ENCODE data around the gene UNC13C.

The UNC13C gene

GRCh38 chr15:54026891-54027290, 48.6 kb downstream of the UNC13C start:
- no peak for DNase-seq

DNA sequence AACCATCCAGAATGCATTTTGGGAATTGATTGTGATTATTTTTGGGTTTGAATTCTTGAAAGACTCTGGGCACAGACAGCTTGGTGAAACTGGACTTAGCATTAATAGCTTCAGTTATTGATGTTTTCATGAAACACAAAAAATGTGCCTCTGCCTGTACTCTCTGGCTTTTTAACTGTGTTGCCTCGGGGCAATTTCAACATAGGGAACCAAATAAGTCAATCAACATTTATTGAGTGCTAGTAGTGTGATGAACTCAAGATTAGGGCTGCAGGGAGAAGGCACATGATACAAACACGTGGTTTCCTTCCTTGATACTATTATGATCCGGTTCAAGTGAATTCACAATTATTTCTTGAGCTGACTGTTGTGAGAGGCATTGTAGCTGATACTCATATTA, 50.8 kb downstream of the UNC13C start:
- no peak for DNase-seq

GRCh38 chr15:54032066-54032465, 53.8 kb downstream of the UNC13C start:
- no peak for DNase-seq

- no peak for DNase-seq
Observed at GRCh38 chr15:54033356-54033860, 55.2 kb downstream of the UNC13C start.

- no peak for DNase-seq
Observed at GRCh38 chr15:54033869-54034458, 55.7 kb downstream of the UNC13C start.

- no peak for DNase-seq
Observed at GRCh38 chr15:54035616-54036015, 57.4 kb downstream of the UNC13C start.

DNA sequence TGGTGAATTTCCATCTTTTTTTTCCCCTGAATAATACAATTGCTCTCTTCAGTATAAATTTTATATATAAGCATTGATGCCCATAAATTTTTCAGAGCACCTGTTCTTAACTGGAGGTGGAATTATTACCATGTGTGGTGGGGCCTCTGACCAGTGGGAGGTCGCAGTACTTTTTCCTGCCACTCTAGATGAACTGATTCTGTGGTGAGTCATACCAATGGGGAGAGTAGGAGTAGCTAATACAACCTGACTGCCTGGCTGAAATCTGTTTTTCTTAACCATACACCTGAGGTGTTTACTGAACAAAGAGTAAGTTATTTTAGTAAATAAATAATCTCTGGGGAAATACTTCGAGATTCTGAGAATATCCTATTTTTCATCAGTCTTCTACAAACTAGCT, 67.2 kb downstream of the UNC13C start:
- DNase-seq = no peak

DNA sequence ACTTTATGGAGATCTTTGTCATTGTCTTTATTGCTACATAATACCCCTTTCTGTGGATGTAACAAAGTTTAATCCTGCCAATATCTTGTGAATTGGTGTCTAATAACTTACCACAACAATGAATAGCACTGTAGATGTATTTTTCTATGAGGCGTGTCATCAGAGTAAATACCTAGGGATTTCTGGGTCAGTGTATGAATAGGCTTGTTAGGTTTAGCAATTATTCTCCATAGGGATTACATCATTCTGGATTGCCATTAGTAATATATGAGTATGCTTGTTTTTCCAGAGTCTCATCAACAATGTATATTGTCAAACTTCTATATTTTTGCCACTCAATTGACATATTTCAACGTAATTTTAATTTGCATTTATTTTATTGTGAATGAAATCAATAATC, 67.9 kb downstream of the UNC13C start:
- no peak for DNase-seq

DNA sequence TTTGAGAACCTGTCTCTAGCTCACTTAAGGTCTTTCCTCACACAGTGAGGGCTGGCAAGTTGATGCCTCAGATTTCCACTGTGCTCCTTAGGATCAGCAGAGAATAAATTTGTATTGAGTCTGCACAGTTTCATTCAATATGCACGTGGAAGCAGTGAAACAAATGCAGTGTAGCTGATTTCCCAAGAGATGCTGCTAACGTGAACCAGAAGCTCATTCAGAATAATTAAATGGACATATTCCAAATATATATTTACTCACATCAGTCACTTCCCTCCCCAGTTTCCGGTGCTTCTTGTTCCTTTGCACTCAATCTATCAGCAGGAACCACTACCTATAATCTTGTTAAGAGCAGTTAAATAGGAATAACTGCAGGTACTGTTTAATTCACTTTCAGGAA, 86.1 kb downstream of the UNC13C start:
- no peak for DNase-seq

- no peak for DNase-seq
Observed at GRCh38 chr15:54066403-54066802, 88.2 kb downstream of the UNC13C start.

DNA sequence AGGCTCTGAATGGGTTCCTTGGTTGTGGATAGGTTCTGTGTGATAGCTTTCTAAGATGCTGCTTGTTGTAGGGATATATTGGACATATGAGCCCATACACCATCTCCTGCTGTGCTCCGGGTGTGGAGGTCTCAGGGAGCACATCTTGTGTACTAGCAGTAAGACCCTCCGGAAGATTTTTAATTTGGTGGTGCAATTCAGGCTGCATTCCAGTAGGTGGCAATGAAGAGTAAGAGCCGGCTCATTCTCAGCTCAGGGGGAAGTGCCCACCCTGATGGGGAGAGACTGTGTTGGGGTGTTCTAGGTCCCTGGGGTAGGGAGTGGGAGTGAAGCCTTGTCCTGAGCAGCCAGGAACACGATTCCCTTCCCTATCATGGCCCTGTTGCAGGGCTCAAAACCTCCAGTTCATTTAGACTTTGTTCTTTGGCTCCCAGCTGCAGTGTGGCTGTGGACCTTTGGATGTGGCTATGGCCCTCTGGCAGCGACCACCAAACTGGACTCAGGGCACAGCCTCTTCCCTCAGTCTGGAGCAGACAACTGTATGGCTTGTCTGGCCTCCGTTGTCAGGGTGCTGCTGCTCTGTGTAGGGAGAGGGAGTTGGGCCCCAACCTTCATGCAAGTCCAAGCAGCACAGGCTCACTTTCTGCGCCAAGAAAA, 104.7 kb downstream of the UNC13C start:
- no peak for DNase-seq

- DNase-seq = no peak
Observed at GRCh38 chr15:54083501-54083900, 105.3 kb downstream of the UNC13C start.

DNA sequence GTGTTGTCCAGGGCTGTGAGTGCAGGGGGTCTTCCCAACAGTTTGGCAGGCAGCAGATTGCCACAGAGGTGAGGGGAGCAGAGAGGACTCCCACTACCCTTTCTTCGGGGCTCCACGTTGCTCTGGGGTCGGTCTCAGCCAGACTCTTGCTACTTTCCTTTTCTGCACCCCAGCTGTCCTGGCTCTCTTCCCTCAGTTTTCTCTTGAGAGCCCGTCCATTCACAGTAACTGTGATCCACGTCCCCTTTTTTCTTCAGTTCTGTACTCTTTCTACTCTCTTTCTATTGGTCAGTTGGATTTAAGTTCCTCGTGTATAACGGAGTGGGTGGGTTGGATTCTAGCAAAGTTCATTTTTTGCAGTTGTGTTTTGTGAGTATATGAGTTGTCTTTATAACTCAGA, 105.8 kb downstream of the UNC13C start:
- no peak for DNase-seq

DNA sequence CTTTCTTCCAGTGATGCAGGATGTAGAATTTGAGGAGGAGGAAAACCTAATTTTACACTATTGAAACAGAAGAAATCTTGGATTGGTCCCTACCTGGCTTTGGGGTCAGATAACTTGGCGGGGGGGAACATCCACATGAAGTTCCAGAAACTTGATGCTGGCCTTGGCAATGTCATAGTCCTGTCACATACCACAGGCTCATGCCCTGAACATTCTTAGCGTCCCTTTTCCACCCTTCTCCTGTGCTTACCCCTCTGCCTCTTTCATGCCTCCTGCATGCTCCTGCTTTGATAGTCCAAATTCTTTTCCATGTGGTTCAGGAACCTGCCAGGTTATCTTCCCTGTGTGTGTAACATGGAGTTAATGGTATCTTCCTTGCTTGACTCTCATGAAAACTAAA, 110.6 kb downstream of the UNC13C start:
- DNase-seq = no peak

DNA sequence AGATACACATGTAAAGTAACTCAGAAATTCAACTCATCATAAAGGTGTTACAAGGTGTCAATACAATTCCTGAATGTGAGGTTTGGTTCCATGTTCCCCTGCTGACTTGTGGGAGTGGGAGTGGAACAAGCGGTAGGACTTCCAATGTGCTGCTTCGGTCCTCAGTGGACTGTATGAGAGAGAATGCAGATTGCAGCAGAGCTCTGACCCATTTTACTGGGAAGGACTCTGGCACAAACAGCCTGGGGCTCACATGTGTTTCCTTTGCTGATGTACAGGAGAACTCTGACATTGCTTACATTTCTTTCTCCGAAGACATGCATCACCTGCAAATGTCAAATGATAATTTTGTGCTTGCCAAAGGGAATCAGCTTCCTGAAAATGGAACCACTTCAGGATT, 111.5 kb downstream of the UNC13C start:
- no peak for DNase-seq

GRCh38 chr15:54091651-54092050, 113.4 kb downstream of the UNC13C start:
- no peak for DNase-seq

DNA sequence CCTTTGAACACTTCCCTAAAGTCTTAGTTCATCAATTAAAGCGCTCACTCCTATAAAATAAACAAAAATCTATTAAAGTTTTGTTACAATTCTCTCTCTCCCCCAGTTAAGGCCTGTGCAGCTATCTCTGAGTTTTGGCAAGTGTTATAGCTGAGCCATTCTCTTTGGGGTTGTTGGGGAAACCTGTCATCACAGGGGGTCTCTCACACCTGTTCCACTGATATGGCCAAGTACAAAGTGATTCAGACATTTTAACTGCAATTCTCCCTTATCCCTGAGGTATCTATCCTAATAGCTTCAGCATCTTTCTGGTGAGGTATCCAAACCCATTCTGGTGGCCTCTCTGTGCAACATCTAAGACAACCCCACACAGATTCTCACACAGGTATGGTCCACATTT, 116.4 kb downstream of the UNC13C start:
- DNase-seq = no peak

DNA sequence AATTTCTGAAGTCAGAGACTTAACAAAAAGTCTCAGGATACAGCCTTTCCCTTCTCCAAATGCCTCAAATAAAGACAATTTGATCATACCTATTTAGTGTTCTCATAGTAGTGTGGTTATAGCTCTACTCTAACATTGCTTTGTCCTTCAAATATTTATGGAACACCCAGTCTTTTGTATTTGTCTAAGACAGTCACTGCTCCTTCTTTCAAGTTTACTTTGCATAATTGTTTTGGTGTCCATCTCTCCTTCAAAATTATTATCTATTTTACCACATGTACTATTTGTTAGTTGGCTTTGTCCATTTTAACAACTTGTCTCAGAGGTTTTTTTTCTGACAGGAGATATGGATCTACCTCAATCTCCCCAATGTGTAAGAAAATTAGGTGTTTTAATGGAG, 118.8 kb downstream of the UNC13C start:
- no peak for DNase-seq

GRCh38 chr15:54099010-54099409, 120.8 kb downstream of the UNC13C start:
- DNase-seq = no peak

- no peak for DNase-seq
Observed at GRCh38 chr15:54101664-54102270, 123.5 kb downstream of the UNC13C start.

DNA sequence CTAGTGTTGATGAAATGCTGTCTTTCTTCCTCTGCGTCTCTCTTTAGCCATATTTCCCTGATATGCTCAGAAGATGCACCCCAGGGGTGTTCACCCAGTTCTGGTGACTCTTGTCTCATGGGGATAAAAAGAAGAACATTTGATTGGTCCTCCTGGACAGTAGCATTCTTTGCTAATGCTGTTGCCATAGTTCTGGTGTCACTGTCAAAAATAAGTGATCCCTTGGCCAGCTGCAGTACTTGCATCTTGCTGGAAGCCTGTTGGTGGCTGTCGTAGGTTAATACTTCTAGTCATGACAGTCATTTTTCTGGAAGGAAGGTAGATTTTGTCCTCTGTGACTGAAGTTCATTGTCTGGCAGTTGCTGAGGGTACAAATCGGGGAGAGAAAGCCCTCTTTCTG, 124.5 kb downstream of the UNC13C start:
- DNase-seq = no peak

DNA sequence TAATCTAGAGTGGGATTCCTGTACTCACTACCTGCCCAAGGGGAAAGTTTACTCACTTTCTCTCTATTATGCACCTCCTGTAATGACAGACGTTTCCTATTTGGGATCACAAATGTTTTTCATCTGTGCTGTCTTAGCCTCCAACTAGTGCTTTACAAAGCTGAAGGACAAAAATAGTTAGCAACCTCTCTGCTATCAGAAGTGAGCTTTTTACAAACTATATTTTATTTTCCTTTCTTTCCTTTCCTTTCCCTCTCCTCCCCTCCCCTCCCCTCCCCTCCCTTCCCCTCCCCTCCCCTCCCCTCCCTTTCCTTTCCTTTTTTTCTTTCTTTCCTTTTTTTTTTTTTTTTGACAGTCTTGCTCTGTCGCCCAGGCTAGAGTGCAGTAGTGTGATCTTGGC, 130.8 kb downstream of the UNC13C start:
- no peak for DNase-seq

DNA sequence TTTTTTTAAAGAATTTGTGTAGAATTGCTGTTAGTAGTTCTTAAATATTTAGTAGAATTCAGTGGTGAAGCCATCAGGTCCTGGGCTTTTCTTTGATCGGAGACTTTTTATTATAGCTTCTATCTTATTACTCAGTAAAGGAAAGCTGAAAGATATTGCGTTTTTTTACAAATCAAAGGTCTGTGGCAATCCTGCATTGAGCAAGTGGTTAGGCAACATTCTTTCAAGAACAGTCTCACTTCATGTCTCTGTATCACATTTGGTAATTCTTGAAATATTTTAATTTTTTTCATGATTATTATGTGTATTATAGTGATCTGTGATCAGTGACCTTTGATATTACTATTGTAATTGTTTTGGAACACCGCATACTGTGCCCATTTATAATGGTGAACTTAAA, 140.8 kb downstream of the UNC13C start:
- no peak for DNase-seq

GRCh38 chr15:54120949-54121463, 142.8 kb downstream of the UNC13C start:
- DNase-seq = no peak

Measured in NCI-H1092 (cell line).